WERI-Rb-1 (cell line): ENCODE data around the gene ATXN7.

Experiments used
- DNase-seq: peaks from one replicate; pipeline ENCODE4 v3.0.0-alpha.2; 2020
- H3K27ac ChIP-seq: fragments of 250-450 bp; sonication (Bioruptor Pico); 2 replicates; pipeline ENCODE4 v1.5.1; 2020; ENCODE audit warnings: mild to moderate bottlenecking, moderate library complexity
- H3K27me3 ChIP-seq: fragments of 250-450 bp; sonication (Bioruptor Pico); 2 replicates; pipeline ENCODE4 v1.5.1; 2021; ENCODE audit warnings: mild to moderate bottlenecking, low read depth, moderate library complexity; ENCODE audit not compliant: insufficient read depth, severe bottlenecking
- H3K36me3 ChIP-seq: fragments of 250-450 bp; sonication (Bioruptor Pico); 2 replicates; pipeline ENCODE4 v1.5.1; 2020; ENCODE audit warnings: mild to moderate bottlenecking, moderate library complexity
- H3K4me3 ChIP-seq: 2 replicates; pipeline ENCODE4 v1.5.1; 2011; ENCODE audit warnings: low read depth, mild to moderate bottlenecking, control low read depth, low read length
- H3K9me3 ChIP-seq: fragments of 250-450 bp; sonication (Bioruptor Pico); 2 replicates; pipeline ENCODE4 v1.5.1; 2021; ENCODE audit warnings: mild to moderate bottlenecking, moderate library complexity; ENCODE audit not compliant: severe bottlenecking
- CTCF ChIP-seq: IDR thresholded peaks from 2 replicates; pipeline ENCODE4 v1.5.1; 2011; ENCODE audit warnings: low read depth, mild to moderate bottlenecking, control low read depth, inconsistent platforms, low read length

Gene ATXN7

GRCh38 chr3:63824309-63824708, 39.4 kb upstream of the ATXN7 start:
- no peak for TF ChIP-seq CTCF
- Histone ChIP-seq H3K9me3 (no peaks in the 10 kb centered on the region), H3K36me3 (peaks cover 4% of the 10 kb centered on the region), H3K27me3 (no peaks in the 10 kb centered on the region), H3K4me3 (no peak overlapping the region), H3K27ac (no peak overlapping the region)
- no peak for DNase-seq

GRCh38 chr3:63830526-63830925, 33.1 kb upstream of the ATXN7 start:
- no peak for TF ChIP-seq CTCF
- no peaks in the 10 kb centered on the region for H3K27me3 ChIP-seq
- H3K9me3 ChIP-seq: no peaks in the 10 kb centered on the region
- DNase-seq: no peak
- H3K36me3 ChIP-seq: peaks cover 31% of the 10 kb centered on the region
- H3K4me3 ChIP-seq: no peak overlapping the region
- no peak overlapping the region for H3K27ac ChIP-seq

GRCh38 chr3:63832395-63832794, 31.3 kb upstream of the ATXN7 start:
- no peak overlapping the region for H3K27ac ChIP-seq
- TF ChIP-seq CTCF: no peak
- no peaks in the 10 kb centered on the region for H3K9me3 ChIP-seq
- no peak overlapping the region for H3K4me3 ChIP-seq
- DNase-seq: no peak
- H3K36me3 ChIP-seq: peaks cover 31% of the 10 kb centered on the region
- H3K27me3 ChIP-seq: no peaks in the 10 kb centered on the region

GRCh38 chr3:63841704-63842103, 22.0 kb upstream of the ATXN7 start:
- H3K4me3 ChIP-seq: no peak overlapping the region
- H3K36me3 ChIP-seq: no peaks in the 10 kb centered on the region
- no peaks in the 10 kb centered on the region for H3K27me3 ChIP-seq
- H3K9me3 ChIP-seq: no peaks in the 10 kb centered on the region
- H3K27ac ChIP-seq: no peak overlapping the region
- TF ChIP-seq CTCF: no peak
- no peak for DNase-seq

- Histone ChIP-seq H3K9me3 (no peaks in the 10 kb centered on the region), H3K27me3 (no peaks in the 10 kb centered on the region), H3K4me3 (no peak overlapping the region), H3K36me3 (no peaks in the 10 kb centered on the region), H3K27ac (no peak overlapping the region)
- no peak for DNase-seq
- no peak for TF ChIP-seq CTCF
These were observed 21.5 kb upstream of the ATXN7 start for GRCh38 chr3:63842127-63842526.

- DNase-seq: no peak
- Histone ChIP-seq H3K36me3 (no peaks in the 10 kb centered on the region), H3K27me3 (no peaks in the 10 kb centered on the region), H3K9me3 (no peaks in the 10 kb centered on the region), H3K4me3 (no peak overlapping the region), H3K27ac (no peak overlapping the region)
- TF ChIP-seq CTCF: no peak
These were observed 18.5 kb upstream of the ATXN7 start for GRCh38 chr3:63845215-63845614.
